Measurements from ENCODE around the gene MCU. TPM values are rescaled to one million over a fixed set of nuclear protein-coding genes. Genes with fewer than 3 reads are reported as not detected.
"Not testable (repeated sequence)": the region's sequence is repeated elsewhere in the genome, so short reads cannot be mapped to it uniquely, and the experiment has no call there.

Gene MCU
- total RNA-seq, 1 donor from 2014 or later, result 15.9 TPM

DNA sequence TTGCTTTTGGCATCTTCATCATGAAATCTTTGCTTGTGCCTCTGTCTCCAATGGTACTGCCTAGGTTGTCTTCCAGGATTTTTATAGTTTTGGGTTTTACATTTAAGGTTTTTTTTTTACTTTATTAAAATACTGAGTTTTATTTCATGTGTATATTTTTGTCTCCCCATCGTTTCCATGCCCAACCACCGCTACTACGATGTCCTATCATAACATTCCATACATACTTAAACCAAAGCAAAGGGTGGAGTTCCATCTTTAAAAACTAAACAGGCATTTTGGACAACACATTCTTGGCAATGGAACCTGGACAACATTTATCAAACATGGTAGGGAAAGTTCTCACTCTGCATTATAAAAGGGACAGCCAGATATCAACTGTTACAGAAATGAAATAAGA lies 225.3 kb downstream of the MCU start:
- H3K27ac Mint-ChIP-seq; H3K36me3 Mint-ChIP-seq (ENCODE audit: low read depth); H3K4me1 Mint-ChIP-seq; DNase-seq; intact Hi-C loops (cut with micrococcal nuclease); H3K4me3 Mint-ChIP-seq; H3K9me3 Mint-ChIP-seq: not testable (repeated sequence)
- peaks cover 36% of the 10 kb centered on the region for H3K27me3 Mint-ChIP-seq

DNA sequence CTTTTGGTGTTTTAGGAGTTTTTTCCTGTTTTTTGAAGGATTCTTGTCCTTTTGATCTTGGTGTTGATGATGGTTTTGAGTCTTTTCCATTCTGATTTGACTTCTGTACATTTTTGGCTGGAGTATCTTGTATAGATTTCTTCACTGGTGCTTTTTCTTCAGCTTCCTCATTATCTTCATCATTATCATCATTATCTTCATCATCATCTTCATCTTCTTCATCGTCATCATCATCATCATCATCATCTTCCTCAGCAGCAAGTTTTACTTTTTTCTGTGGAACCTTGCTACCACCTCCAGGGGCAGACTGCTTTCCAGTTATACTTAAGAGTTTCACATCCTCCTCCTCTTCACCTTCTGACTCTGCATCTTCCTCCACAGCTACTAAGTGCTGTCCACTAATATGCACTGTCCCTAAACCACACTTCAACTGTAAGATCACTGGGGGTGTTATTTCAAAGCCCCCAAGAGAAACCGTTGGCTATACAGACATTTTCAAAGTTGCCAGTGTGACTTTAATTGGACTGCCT lies 225.9 kb downstream of the MCU start:
- H3K4me1 Mint-ChIP-seq; DNase-seq; H3K4me3 Mint-ChIP-seq; H3K36me3 Mint-ChIP-seq (ENCODE audit: low read depth); H3K27ac Mint-ChIP-seq; H3K9me3 Mint-ChIP-seq; intact Hi-C loops (cut with micrococcal nuclease): not testable (repeated sequence)
- H3K27me3 Mint-ChIP-seq, result peaks cover 40% of the 10 kb centered on the region

- DNase-seq, result no peak
- intact Hi-C loops (cut with micrococcal nuclease), result no loop called here
- Mint-ChIP-seq H3K27me3 (peaks cover 40% of the 10 kb centered on the region), H3K27ac (no peak overlapping the region), H3K4me1 (no peaks in the 10 kb centered on the region), H3K9me3 (peaks cover 4% of the 10 kb centered on the region), H3K4me3 (no peak overlapping the region), H3K36me3 (ENCODE audit: low read depth) (no peaks in the 10 kb centered on the region)
Measured at GRCh38 chr10:72918352-72918751, 226.4 kb downstream of the MCU start.

DNA sequence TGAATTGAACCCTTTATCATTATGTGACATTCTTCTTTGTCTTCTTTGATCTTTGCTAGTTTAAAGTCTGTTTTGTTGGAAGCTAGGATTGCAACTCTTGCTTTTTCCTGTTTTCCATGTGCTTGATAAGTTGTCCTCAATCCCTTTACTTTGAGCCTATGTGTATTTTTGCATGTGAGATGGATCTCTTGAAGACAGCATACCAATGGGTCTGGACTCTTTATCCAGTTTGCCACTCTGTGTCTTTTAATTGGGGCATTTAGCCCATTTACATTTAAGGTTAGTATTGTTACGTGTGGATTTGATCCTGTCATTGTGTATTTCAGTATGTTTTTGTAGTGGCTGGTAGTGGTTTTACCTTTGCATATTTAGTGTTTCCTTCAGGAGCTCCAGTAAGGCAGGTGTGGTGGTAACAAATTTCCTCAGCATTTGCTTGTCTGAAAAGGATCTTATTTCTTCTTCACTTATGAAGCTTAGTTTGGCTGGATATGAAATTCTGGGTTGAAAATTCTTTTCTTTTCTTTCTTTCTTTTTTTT lies 229.3 kb downstream of the MCU start:
- H3K27ac Mint-ChIP-seq; H3K4me1 Mint-ChIP-seq; H3K36me3 Mint-ChIP-seq (ENCODE audit: low read depth); H3K9me3 Mint-ChIP-seq; intact Hi-C loops (cut with micrococcal nuclease); H3K4me3 Mint-ChIP-seq; DNase-seq: not testable (repeated sequence)
- H3K27me3 Mint-ChIP-seq, result peaks cover 42% of the 10 kb centered on the region

- intact Hi-C loops (cut with micrococcal nuclease), result no loop called here
- Mint-ChIP-seq H3K4me1 (no peaks in the 10 kb centered on the region), H3K27ac (no peak overlapping the region), H3K27me3 (peaks cover 27% of the 10 kb centered on the region), H3K36me3 (ENCODE audit: low read depth) (no peaks in the 10 kb centered on the region), H3K4me3 (no peak overlapping the region), H3K9me3 (peaks cover 4% of the 10 kb centered on the region)
- DNase-seq, result no peak
Measured at GRCh38 chr10:72924351-72924750, 232.4 kb downstream of the MCU start.

- H3K27me3 Mint-ChIP-seq, result peaks cover 14% of the 10 kb centered on the region
- intact Hi-C loops (cut with micrococcal nuclease), result no loop called here
- no peak overlapping the region for H3K4me3 Mint-ChIP-seq
- peaks cover 3% of the 10 kb centered on the region for H3K9me3 Mint-ChIP-seq
- DNase-seq, result no peak
- H3K27ac Mint-ChIP-seq, result no peak overlapping the region
- no peaks in the 10 kb centered on the region for H3K4me1 Mint-ChIP-seq
- no peaks in the 10 kb centered on the region for H3K36me3 Mint-ChIP-seq (ENCODE audit: low read depth)
Measured at GRCh38 chr10:72925951-72926465, 234.1 kb downstream of the MCU start.

- no peaks in the 10 kb centered on the region for H3K36me3 Mint-ChIP-seq (ENCODE audit: low read depth)
- H3K4me3 Mint-ChIP-seq, result no peak overlapping the region
- intact Hi-C loops (cut with micrococcal nuclease), result no loop called here
- no peak for DNase-seq
- H3K27ac Mint-ChIP-seq, result no peak overlapping the region
- no peaks in the 10 kb centered on the region for H3K4me1 Mint-ChIP-seq
- H3K9me3 Mint-ChIP-seq, result no peaks in the 10 kb centered on the region
- peaks cover 5% of the 10 kb centered on the region for H3K27me3 Mint-ChIP-seq
Measured at GRCh38 chr10:72927485-72927884, 235.5 kb downstream of the MCU start.

- intact Hi-C loops (cut with micrococcal nuclease), result no loop called here
- H3K4me3 Mint-ChIP-seq, result no peak overlapping the region
- no peak overlapping the region for H3K27ac Mint-ChIP-seq
- H3K27me3 Mint-ChIP-seq, result peaks cover 5% of the 10 kb centered on the region
- DNase-seq, result no peak
- H3K4me1 Mint-ChIP-seq, result no peaks in the 10 kb centered on the region
- H3K36me3 Mint-ChIP-seq (ENCODE audit: low read depth), result no peaks in the 10 kb centered on the region
- no peaks in the 10 kb centered on the region for H3K9me3 Mint-ChIP-seq
Measured at GRCh38 chr10:72928798-72929197, 236.9 kb downstream of the MCU start.

DNA sequence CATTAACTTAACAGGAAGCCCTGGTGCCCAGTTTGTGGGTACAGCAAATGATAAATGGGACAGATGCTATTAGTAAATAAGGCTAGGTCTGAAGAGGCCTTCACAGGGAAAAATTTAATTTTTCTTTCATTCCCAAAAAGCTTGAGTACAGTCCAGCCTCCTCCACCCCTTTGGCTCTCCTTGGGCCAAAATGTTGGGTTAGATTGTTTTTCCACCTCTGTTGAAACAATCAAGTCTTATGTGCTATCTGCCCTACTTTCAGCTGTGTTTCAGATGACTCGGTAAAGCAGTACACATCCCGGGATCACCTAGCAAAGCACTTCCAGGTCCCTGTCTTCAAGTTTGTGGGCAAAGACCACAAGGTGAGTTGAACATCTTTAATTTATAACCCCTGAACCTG lies 238.3 kb downstream of the MCU start:
- Mint-ChIP-seq H3K4me1 (no peaks in the 10 kb centered on the region), H3K9me3 (no peaks in the 10 kb centered on the region), H3K27me3 (peaks cover 3% of the 10 kb centered on the region), H3K4me3 (no peak overlapping the region), H3K36me3 (ENCODE audit: low read depth) (no peaks in the 10 kb centered on the region), H3K27ac (no peak overlapping the region)
- DNase-seq, result no peak
- intact Hi-C loops (cut with micrococcal nuclease), result no loop called here

GRCh38 chr10:72932259-72933015 lies 240.5 kb downstream of the MCU start:
- Mint-ChIP-seq H3K27me3 (peaks cover 11% of the 10 kb centered on the region), H3K27ac (no peak overlapping the region), H3K9me3 (no peaks in the 10 kb centered on the region), H3K4me3 (no peak overlapping the region), H3K36me3 (ENCODE audit: low read depth) (no peaks in the 10 kb centered on the region), H3K4me1 (no peaks in the 10 kb centered on the region)
- no peak for DNase-seq
- intact Hi-C loops (cut with micrococcal nuclease), result no loop called here

DNA sequence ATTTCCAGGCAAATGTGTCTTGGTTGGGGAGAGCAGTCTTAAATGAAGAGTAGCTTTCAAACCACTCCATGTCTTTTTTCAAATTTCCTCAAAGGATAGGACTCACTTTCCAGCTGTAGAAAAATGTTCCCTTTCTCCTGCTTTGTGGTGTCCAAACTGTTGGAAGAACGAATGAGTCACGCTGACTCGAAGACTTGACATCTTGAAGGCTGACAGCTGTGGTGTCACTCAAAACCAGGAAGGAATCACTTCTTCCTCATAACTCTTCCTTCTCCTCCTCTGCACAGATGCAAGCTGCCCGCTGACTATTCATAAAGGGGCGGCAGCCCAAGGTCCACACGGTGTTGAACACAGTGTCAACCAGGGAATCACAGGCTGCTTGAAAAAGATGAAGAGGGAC lies 243.4 kb downstream of the MCU start:
- Mint-ChIP-seq H3K4me1 (no peaks in the 10 kb centered on the region), H3K4me3 (no peak overlapping the region), H3K9me3 (no peaks in the 10 kb centered on the region), H3K27me3 (peaks cover 14% of the 10 kb centered on the region), H3K36me3 (ENCODE audit: low read depth) (no peaks in the 10 kb centered on the region), H3K27ac (no peak overlapping the region)
- DNase-seq, result no peak
- intact Hi-C loops (cut with micrococcal nuclease), result no loop called here

Other genes starting within 250 kb of the MCU start
- 36.1 and 40.7 TPM in 2 replicates for gene MICU1, start 66.1 kb upstream of the MCU start, total RNA-seq
- not detected in 2 replicates for gene OIT3, start 201.6 kb downstream of the MCU start, total RNA-seq

All from activated CD4-positive, alpha-beta T cell treated with anti-CD3 and anti-CD28 coated beads, Interleukin-2, amount 10 ng/mL, durations not matched to agents 24 days and 14 days (primary cell).